HuH-7 (cell line): ENCODE measurements around the gene SLC11A2.
"Not testable (repeated sequence)": the region's sequence is repeated elsewhere in the genome, so short reads cannot be mapped to it uniquely, and the experiment has no call there.

Source experiments
- DNase-seq: peaks from one replicate; pipeline ENCODE4 v3.0.0; 2011; ENCODE audit warnings: low spot score

Gene SLC11A2

DNA sequence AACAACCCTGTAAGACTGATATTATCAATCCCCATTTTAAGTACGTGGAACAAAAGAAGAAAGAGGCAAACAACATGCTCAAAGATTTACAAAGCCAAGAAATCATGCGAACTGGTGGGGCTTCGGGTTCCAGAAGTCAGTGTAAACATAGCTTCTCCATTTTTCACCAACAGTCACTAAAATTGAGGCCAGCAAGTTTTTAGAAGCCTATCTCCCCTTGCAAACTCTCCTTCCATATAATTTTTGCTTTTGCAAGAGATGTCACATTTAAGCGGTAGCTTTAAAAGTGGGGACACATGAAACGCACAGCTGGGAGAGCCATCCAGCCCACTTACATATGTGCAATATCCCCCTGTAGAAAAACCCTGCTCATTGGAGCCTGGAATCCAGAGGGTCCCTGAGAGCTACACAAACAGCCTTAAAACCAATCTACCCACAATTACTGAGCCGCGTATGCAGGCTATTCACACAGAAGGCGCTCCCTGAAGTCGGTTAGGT lies 797 bp downstream of the SLC11A2 start:
- no peak for DNase-seq

DNA sequence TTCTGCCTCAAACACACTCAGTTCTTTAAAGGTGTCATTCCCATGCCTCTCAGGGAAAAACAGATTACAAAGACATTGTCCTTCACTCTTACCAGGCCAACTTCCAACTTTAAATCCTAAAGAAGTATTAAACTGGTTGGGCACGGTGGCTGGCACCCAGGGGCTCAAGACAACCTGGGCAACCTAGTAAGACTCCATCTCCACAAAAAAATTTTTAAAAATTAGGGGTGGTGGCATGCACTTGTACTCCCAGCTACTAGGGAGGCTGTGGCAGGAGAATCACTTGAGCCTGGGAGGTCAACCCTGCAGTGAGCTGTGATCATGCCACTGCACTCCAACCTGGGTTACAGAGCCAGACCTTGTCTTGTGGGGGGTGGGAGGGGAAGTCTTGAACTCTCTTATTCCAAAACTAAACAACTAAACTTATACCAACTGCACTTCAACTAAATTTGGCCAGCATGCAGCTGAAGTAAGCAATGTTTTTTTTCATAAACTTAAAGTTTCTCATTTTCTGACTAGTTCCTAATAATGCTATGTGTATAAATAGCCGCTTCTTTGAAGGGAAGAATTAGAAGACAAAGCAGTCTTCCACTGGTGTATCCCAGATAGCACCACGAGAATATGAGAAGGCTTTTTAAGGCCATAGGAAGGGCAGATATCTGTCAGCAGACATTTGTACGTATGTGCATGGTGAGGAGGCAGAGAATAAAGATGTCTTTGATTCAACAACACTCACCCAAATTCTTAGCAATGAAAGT lies 2.4 kb downstream of the SLC11A2 start:
- DNase-seq = no peak

DNA sequence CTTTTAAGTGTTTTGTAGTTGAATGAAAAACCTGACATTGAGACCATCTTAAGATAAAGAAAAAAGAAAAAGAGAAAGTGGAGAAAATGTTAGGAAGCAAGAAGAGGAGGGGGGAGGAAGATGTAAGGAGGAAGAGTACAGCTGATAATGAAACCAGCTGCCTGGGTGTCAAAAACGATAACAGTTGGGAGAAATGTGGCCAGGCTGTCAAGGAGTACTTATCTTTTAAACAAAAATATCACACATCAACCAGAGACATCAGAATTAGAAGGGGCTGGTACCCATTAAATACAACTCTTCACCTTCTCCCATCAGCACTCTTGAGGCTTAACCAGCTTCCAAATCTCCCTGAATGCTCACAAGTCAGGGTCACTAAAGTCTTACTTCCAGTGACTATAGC lies 4.5 kb downstream of the SLC11A2 start:
- DNase-seq = no peak

DNA sequence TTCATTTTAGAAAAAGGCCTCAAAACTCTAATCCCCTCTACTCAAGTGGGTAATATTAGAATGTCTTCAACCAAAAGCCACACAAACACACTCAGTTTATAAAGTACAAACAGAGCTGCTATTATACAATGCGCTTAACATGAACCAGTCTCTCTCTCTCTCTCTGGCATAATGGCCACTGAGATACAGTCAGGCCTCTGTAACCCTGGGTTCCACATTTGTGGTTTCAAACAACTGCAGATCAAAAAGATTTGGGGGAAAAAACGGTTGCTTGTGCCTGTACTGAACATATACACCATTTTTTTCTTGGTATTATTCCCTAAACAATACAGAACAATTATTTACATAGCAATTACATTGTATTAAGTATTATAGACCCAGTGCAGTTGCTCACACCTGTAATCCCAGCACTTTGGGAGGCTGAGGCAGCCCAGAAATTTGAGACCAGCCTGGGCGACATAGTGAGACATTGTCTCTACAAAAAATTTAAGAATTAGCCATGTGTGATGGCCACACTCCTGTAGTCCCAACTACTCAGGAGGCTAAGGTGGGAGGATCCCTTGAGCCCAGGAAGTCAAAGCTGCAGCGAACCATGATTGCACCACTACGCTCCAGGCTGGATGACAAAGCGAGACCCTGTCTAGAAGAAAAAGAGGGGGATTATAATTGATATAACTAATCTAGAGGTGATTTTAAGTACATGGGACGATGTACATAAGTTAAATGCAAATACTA lies 5.6 kb downstream of the SLC11A2 start:
- DNase-seq = no peak

DNA sequence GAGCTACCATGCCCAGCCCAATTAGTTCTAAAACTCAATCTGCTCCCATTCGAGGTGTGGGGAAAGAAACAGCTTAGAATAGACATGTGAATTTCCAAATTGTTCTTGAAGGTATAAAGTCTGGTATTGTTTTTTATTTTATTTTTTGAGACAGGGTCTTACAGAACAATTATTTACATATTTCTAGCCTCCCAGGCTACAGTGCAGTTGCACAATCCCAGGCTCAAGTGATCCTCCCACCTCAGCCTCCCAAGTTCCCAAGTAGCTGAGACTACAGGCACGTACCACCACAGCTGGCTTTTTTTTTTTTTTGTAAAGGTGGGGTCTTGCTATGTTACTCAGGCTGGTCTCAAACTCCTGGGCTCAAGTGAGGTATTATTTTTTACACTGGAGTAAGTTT lies 6.3 kb downstream of the SLC11A2 start:
- no peak for DNase-seq

DNA sequence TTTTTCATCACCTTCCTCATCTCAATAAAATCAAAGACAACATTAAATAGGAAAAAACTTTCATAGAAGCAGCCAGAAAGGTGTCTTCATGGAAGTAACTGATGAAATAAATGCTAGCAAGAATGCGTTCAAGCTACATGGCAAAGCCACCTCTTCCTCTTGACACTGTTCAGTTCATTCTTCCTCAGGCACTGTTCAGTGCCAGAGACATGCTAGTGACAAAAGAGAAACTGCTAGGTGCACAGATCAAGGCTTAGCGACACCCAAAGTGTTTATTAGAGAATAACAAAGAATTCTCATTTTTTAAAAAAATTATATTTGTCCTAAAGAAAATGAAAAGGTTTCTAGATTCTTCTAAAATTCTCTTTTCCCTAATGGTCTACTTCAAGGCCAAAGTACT lies 7.2 kb downstream of the SLC11A2 start:
- no peak for DNase-seq

DNA sequence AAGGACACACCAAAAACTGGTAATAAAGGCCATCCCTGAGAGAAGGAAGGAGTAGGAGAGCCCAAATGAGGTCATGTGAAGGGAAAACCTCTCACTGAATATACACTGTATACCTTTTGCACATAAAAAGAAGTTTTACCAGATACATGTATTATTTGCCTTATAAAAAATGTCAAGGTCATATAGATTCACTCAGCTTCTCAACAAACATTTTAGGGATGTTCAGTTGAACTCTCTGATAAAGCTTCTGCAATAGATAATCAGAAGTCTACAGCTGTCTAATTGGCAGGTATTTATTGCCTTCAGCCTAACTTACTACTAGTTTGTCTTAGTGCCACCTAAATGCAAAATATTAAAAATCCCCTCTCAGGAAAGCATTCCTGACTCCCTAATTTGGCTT lies 8.7 kb downstream of the SLC11A2 start:
- no peak for DNase-seq

DNA sequence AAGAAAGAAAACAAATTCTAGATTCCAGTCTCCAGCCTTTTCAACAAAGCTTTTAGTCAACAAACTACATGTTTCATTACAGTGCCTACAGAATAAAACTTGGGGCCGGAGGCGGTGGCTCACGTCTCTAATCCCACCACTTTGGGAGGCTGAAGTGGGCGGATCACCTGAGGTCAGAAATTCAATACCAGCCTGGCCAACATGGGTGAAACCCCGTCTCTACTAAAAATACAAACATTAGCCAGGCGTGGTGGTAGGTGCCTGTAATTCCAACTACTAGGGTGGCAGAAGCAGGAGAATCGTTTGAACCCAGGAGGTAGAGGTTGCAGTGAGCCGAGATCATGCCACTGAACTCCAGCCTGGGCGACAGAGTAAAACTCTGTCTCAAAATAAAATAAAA lies 11.7 kb downstream of the SLC11A2 start:
- not testable (repeated sequence) for DNase-seq

DNA sequence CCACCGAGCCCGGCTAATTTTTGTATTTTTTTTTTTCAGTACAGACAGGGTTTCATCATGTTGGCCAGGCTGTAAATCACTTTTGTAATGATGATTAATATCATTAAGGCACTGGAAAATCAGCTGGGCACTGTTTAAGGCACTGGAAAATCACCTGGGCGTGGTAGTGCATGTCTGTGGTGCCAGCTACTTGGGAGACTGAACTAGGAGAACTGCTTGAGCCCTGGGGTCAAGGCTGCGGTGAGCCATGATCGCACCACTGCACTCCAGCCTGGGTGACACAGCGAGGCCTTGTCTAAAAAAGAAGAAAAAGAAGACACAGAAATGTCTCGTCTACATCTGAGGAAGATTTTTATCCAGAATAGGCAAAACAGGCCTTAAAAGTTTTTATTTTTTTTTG lies 12.7 kb downstream of the SLC11A2 start:
- no peak for DNase-seq

DNA sequence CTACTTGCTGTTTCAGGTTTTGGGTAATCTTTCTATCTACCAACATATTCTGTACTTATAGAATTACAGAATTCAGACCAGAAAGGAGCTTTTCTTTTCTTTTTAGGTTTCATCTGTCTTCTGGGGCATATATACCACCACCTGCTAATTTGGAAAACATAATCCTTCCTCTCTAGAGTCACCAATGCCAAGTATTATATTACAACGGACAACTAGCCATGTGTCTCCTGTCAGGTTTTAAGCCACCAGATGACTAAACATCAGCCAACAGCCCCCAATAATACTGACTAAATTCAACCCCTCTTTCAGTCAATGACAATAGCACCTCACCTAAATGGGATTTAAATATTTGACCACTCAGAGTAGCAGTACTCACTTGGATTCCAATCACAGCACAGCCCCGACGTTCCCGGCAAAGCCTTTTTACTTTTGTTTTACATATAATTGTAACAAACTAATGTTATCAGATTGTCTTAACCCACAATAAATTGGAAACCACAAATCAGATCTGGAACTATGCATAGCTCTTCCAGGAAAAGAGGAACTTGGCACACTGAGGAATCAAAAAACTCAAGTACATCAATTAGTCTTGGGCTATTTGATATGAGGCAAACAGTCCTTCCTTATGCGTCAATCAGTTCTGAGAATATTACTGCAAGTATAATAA lies 13.5 kb downstream of the SLC11A2 start:
- no peak for DNase-seq

DNA sequence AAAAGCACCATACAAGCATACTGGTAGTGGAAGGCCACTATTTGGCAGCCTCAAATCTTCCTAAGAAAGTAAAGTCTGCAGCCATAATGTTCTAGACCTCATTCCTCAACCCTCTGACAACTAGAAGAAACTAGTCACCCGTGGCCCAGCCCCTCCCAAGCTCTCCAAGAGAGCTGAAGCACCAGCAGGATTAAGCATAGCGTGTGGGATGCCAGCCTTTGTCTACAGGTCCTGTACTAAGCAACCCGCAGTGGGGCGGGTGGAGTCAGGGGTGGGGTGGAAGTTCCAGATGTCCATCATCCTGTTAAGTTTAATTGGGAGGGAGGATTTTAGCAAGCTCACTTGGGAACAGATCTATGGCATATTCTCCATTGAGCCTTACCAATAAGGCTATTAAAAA lies 14.2 kb downstream of the SLC11A2 start:
- DNase-seq = no peak

DNA sequence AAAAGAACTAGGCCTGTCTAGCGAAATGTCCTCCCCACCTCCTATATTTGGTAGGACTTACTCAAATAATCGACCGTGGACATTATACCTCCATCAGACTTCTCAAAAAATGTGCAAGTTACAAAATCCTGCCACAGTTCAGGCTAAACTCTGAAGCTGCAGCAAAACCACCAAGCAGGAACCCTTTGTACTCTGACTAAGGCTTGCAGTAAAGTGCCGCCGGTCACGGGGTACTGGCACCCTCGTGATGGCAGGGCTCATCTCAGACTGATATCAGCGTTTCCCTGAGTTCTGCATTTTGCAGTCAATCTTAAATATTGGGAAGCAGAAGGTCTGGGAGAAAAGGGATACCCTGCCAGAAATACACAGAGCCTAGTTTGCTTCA lies 17.1 kb downstream of the SLC11A2 start:
- no peak for DNase-seq

DNA sequence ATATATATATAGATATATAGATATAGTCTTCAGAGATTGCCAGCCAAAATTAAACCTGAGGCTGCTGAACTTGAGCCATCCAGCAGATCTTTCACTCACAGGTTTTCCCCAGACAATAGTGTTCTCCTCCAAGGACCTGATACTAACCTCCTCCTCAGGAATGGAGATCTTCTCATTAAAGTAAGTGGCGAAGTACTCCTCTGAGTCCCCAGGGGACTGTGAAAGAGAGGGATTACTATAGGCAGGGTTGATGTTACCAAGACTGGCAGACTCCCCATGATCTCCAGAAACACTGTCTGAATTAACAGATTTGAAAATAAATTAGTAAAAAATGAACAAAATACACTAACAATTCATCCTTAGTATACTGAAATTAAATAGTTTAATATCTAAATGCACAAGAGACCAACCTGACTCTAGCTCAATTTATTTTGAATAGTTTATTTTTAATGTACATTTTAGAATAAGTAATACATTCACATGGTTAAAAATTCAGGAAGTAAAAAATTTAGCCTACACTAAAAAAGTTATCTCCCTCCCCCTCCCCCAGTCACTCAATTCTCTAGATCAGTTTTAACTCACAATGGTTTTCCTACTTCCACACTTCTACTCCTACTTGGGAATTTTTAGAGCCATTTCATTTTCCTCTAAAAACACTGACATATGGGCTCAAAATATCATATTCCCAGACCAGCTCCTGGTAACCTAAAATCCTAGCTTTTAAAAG lies 17.7 kb downstream of the SLC11A2 start:
- DNase-seq = no peak

DNA sequence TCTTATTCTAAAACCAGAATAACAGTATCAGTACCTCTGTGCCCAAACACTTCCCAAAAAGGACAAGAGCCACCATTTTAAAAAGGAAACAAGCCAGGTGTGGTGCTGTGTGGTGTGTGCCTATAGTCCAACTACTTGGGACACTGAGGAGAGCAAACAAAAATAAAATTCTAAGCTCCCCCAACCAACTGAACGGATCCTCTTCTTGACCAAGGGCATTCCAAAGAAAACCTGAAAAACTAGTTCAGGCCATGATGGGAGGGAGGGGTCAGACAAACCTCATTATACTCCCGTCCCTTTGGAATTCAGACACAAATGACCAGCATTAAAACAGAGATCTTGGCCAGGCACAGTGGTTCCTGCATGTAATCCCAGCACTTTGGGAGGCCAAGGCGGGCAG lies 20.5 kb downstream of the SLC11A2 start:
- DNase-seq = no peak

DNA sequence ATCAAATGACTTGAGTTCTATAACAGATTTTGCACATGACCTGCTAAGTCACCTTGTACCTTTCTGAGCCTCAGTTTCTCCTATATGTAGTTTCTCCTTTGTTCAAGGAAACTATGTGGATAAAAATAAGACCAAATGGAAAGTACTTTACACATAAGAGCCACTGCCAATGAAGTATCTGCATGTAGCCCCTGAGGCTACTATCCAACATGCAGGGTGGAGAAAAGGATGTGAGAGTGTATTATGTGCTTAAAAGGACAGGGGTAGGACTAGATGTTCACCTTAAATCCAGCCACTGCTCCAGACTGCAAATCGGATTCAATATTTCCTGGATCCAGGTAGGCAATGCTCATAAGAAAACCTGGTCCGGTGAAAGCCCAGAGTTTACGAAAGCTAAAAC lies 21.2 kb downstream of the SLC11A2 start:
- DNase-seq = no peak

DNA sequence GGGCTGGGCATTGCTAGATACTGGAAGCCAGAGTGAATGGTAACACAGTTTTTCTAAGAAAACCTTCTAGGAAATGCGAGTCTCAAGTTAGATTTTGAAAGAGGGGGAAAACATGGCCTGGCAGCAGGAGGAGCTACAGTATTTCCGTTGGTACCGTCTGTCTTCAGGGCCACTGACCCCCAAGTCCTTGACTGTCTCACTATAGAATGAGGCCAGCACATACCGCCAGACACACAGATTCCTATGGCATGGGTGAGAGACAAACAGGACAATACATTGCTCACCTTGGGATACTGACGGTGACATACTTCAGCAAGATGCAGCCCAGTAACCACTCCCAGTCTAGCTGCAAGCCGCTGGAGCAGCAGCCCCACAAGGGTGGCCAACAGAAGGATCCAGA lies 21.7 kb downstream of the SLC11A2 start:
- DNase-seq = no peak

DNA sequence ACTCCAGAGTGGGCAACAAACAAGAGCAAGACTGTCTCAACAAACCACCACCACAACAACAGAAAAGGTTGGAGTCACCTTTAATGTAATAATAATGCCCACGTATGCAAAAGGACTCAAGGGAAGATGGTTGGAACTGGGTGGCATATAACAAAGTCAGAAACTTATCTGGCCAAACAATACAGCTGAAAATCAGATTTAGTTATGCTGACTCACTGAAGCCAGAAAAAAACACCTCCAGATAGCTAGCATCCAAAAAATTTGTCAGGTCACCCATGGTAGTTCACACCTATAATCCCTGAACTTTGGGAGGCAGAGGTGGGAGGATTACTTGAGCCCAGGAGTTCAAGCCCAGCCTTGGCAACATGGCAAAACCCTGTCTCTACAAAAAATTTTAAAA lies 24.4 kb downstream of the SLC11A2 start:
- no peak for DNase-seq

DNA sequence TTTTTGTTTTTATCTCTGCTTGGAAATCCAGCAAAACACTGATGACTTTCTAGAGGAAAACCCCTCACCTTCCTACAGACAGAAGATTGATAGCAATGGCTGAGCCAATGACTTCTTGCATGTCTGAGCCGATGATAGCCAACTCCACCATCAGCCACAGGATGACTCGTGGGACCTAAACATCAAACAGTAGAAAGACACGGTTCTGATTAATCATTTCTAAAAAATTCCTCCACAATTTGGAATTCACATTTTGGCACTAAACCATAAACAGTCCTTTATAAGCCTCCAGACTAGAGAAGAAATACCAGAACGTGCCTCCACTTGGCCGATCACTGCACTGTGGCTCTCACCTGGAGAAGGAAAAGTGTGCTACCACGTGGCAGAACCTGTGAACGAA lies 25.9 kb downstream of the SLC11A2 start:
- DNase-seq = no peak

DNA sequence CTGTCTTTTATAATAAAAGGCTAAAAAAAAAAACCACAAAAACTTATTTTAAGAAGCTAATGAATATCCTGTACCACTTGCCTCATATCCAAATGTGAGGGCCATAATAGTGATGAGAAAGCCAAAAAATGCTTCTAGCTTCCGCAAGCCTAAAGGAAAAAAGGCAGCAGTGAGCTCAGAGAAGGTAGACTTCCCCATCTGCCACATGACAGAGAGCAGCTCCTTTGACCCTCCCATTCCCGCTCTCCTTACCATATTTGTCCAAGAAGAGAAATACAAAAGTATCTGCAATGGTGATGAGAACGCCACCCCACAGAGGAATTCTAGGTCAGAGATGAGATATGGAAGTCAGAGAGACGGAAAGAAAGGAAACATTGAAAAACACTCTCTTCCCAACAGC lies 27.1 kb downstream of the SLC11A2 start:
- no peak for DNase-seq

DNA sequence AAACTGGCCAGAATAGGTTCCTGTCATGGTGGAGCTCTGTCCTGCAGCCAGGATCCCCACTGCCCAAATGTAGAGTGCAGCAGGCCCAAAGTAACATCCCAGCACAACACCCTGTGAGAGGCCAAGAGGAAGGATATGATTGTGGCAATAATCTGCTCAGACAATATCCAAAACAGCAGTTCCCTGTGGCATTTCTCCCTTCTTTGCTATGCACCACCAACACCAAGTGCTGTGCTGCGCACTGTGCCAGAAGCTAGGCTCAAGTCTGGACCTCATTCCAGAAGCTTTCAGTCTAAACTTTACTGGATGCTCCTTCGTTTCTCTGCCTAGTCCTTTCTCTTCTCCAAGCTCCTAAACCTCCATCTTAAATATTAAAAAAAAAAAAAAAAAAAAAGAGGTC lies 33.4 kb downstream of the SLC11A2 start:
- DNase-seq = no peak

DNA sequence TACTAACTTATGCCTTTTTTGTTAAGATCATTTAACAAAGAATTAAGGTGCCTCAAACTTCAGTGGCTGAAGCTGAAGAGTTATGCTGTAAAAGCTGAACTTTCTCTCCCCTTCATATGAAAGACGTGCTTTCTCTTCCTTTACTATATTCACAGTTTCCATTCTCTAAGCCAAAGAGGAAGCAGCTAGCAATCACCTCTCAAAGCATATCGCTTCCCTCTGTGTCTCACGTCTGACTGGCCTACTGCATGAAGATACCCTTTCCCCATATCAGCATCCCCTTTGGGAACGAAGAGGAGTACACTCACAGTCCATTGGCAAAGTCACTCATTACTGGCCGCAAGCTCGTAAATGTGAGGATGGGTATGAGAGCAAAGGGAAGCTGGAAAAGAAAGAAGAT lies 34.9 kb downstream of the SLC11A2 start:
- no peak for DNase-seq

DNA sequence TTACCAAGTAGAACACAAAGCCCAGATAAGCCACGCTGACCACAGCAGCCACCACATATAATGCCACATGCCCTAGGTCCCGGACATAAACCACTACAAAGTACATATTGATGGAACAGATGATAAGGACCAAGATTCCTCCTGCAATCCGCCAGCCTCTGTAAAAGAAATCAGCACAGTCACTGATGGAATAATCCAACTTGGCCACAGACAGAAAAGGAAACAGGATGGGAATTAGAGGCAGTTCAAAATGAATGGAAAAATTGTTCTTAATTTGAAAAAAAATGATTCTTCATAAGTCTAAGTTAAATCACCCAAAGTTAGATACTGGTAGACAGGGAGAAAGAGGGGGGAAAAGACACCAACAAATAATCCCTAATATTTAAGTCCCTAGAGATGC lies 35.4 kb downstream of the SLC11A2 start:
- DNase-seq = no peak
